HEK293 (cell line): Measurements from ENCODE around the gene BACE1.

Experiments used
- AEBP2 ChIP-seq: fragments of 450-650 bp; formaldehyde crosslinking; IDR thresholded peaks from 2 replicates; pipeline ENCODE4 v1.5.1; 2016; ENCODE audit warnings: missing biosample characterization, missing genetic modification characterization, borderline replicate concordance
- CTCF ChIP-seq: fragments of 450-650 bp; formaldehyde crosslinking; IDR thresholded peaks from 2 replicates; pipeline ENCODE4 v1.5.1; 2016; ENCODE audit warnings: missing biosample characterization, missing genetic modification characterization
- HOXC10 ChIP-seq: sonication (generic); formaldehyde crosslinking; IDR thresholded peaks from 2 replicates; pipeline ENCODE4 v1.8.1; 2023; ENCODE audit warnings: mild to moderate bottlenecking, missing genetic modification reagents
- IKZF3 ChIP-seq: fragments of 450-650 bp; IDR thresholded peaks from 2 replicates; pipeline ENCODE4 v1.5.0; 2018; ENCODE audit warnings: missing biosample characterization, mild to moderate bottlenecking, missing genetic modification characterization, moderate library complexity
- KLF1 ChIP-seq: fragments of 450-650 bp; formaldehyde crosslinking; IDR thresholded peaks from 2 replicates; pipeline ENCODE4 v1.5.1; 2016; ENCODE audit warnings: missing biosample characterization, missing genetic modification characterization
- PATZ1 ChIP-seq: fragments of 450-650 bp; formaldehyde crosslinking; IDR thresholded peaks from 2 replicates; pipeline ENCODE4 v1.5.1; 2016; ENCODE audit warnings: missing biosample characterization, missing genetic modification characterization
- PRDM1 ChIP-seq: fragments of 450-650 bp; formaldehyde crosslinking; IDR thresholded peaks from 2 replicates; pipeline ENCODE4; 2016; ENCODE audit warnings: missing biosample characterization, missing genetic modification characterization
- SALL2 ChIP-seq: fragments of 450-650 bp; formaldehyde crosslinking; IDR thresholded peaks from 2 replicates; pipeline ENCODE4 v1.5.0; 2017; ENCODE audit warnings: missing biosample characterization, mild to moderate bottlenecking, missing genetic modification characterization, borderline replicate concordance
- ZBTB44 ChIP-seq: fragments of 450-650 bp; IDR thresholded peaks from 2 replicates; pipeline ENCODE4 v1.5.1; 2018; ENCODE audit warnings: missing biosample characterization, mild to moderate bottlenecking, missing genetic modification characterization
- ZFP37 ChIP-seq: fragments of 450-650 bp; formaldehyde crosslinking; IDR thresholded peaks from 2 replicates; pipeline ENCODE4 v1.5.1; 2016; ENCODE audit warnings: missing biosample characterization, missing genetic modification characterization
- ZFP69B ChIP-seq: fragments of 450-650 bp; formaldehyde crosslinking; IDR thresholded peaks from 2 replicates; pipeline ENCODE4 v1.5.1; 2016; ENCODE audit warnings: missing biosample characterization, missing genetic modification characterization
- ZNF133 ChIP-seq: fragments of 450-650 bp; formaldehyde crosslinking; IDR thresholded peaks from 2 replicates; pipeline ENCODE4 v1.5.1; 2016; ENCODE audit warnings: missing biosample characterization, missing genetic modification characterization
- ZNF155 ChIP-seq: fragments of 450-650 bp; formaldehyde crosslinking; IDR thresholded peaks from 2 replicates; pipeline ENCODE4 v1.5.1; 2016; ENCODE audit warnings: missing biosample characterization, missing genetic modification characterization
- ZNF184 ChIP-seq: fragments of 450-650 bp; IDR thresholded peaks from 2 replicates; pipeline ENCODE4 v1.5.1; 2018; ENCODE audit warnings: missing biosample characterization, mild to moderate bottlenecking, missing genetic modification characterization
- ZNF221 ChIP-seq: fragments of 450-650 bp; formaldehyde crosslinking; IDR thresholded peaks from 2 replicates; pipeline ENCODE4 v1.5.1; 2017; ENCODE audit warnings: missing biosample characterization, missing genetic modification characterization, borderline replicate concordance
- ZNF26 ChIP-seq: fragments of 450-650 bp; formaldehyde crosslinking; IDR thresholded peaks from 2 replicates; pipeline ENCODE4 v1.5.1; 2016; ENCODE audit warnings: missing biosample characterization, missing genetic modification characterization
- ZNF311 ChIP-seq: fragments of 450-650 bp; formaldehyde crosslinking; IDR thresholded peaks from 2 replicates; pipeline ENCODE4 v1.5.1; 2017; ENCODE audit warnings: missing biosample characterization, missing genetic modification characterization, borderline replicate concordance
- ZNF404 ChIP-seq: fragments of 450-650 bp; formaldehyde crosslinking; IDR thresholded peaks from 2 replicates; pipeline ENCODE4 v1.5.1; 2017; ENCODE audit warnings: missing biosample characterization, missing genetic modification characterization
- ZNF449 ChIP-seq: fragments of 450-650 bp; formaldehyde crosslinking; IDR thresholded peaks from 2 replicates; pipeline ENCODE4 v1.5.1; 2017; ENCODE audit warnings: missing biosample characterization, mild to moderate bottlenecking, missing genetic modification characterization, moderate library complexity
- ZNF501 ChIP-seq: fragments of 450-650 bp; formaldehyde crosslinking; IDR thresholded peaks from 2 replicates; pipeline ENCODE4 v1.5.1; 2016; ENCODE audit warnings: missing biosample characterization, missing genetic modification characterization
- ZNF560 ChIP-seq: fragments of 450-650 bp; formaldehyde crosslinking; IDR thresholded peaks from 2 replicates; pipeline ENCODE4 v1.5.1; 2017; ENCODE audit warnings: missing biosample characterization, missing genetic modification characterization, borderline replicate concordance
- ZNF610 ChIP-seq: fragments of 450-650 bp; formaldehyde crosslinking; IDR thresholded peaks from 2 replicates; pipeline ENCODE4 v1.5.1; 2016; ENCODE audit warnings: missing biosample characterization, missing genetic modification characterization, borderline replicate concordance
- ZNF626 ChIP-seq: fragments of 450-650 bp; sonication (Bioruptor Pico); formaldehyde crosslinking; IDR thresholded peaks from 2 replicates; pipeline ENCODE4 v1.5.1; 2018; ENCODE audit warnings: missing biosample characterization, missing genetic modification characterization, inconsistent platforms
- ZNF701 ChIP-seq: fragments of 450-650 bp; formaldehyde crosslinking; IDR thresholded peaks from 2 replicates; pipeline ENCODE4 v1.5.1; 2016; ENCODE audit warnings: missing biosample characterization, missing genetic modification characterization
- ZNF707 ChIP-seq: fragments of 450-650 bp; formaldehyde crosslinking; IDR thresholded peaks from 2 replicates; pipeline ENCODE4 v1.5.1; 2016; ENCODE audit warnings: missing biosample characterization, missing genetic modification characterization
- ZNF830 ChIP-seq: fragments of 450-650 bp; IDR thresholded peaks from 2 replicates; pipeline ENCODE4 v1.5.0; 2018; ENCODE audit warnings: missing biosample characterization, missing genetic modification characterization, low read depth, mild to moderate bottlenecking, moderate library complexity
- ZNF843 ChIP-seq: fragments of 450-650 bp; formaldehyde crosslinking; IDR thresholded peaks from 2 replicates; pipeline ENCODE4 v1.5.1; 2016; ENCODE audit warnings: missing biosample characterization, missing genetic modification characterization
- ZSCAN16 ChIP-seq: fragments of 450-650 bp; formaldehyde crosslinking; IDR thresholded peaks from 2 replicates; pipeline ENCODE4 v1.5.1; 2016; ENCODE audit warnings: missing biosample characterization, missing genetic modification characterization

Gene BACE1

GRCh38 chr11:117316197-117316961 is at the start of gene BACE1 (continued):
- no peak for TF ChIP-seq AEBP2
- TF ChIP-seq SALL2 (tag by site-specific recombination): no peak
- TF ChIP-seq ZNF404 (tag by site-specific recombination): no peak
- TF ChIP-seq ZNF133: no peak
- TF ChIP-seq ZNF311: no peak
- TF ChIP-seq ZNF830 (tag by site-specific recombination): no peak
- no peak for TF ChIP-seq ZNF707 (tag by site-specific recombination)
- TF ChIP-seq ZNF449 (tag by site-specific recombination): no peak
- 0 out of 2 replicates have a peak, but pooled peaks have one; percentile 16 for TF ChIP-seq KLF1 (tag by site-specific recombination)
- TF ChIP-seq ZNF560 (tag by site-specific recombination): no peak
- TF ChIP-seq PRDM1: peak; percentile 35; the same call in 1 of the 2 replicates
- TF ChIP-seq ZNF701: no peak
- TF ChIP-seq ZNF184 (tag by site-specific recombination): no peak
- TF ChIP-seq ZNF155 (tag by site-specific recombination): no peak
- TF ChIP-seq ZNF610: no peak
- TF ChIP-seq ZNF26 (tag by site-specific recombination): no peak
- TF ChIP-seq ZNF843 (tag by site-specific recombination): no peak
- no peak for TF ChIP-seq ZFP37 (tag by site-specific recombination)
- TF ChIP-seq ZNF501 (tag by site-specific recombination): no peak
- no peak for TF ChIP-seq ZFP69B (tag by site-specific recombination)
- TF ChIP-seq CTCF (tag by site-specific recombination): peak; percentile 44
- TF ChIP-seq PATZ1 (tag by site-specific recombination): no peak
- no peak for TF ChIP-seq ZNF626
- TF ChIP-seq ZSCAN16 (tag by site-specific recombination): no peak
- peak; percentile 93 for TF ChIP-seq IKZF3 (tag by site-specific recombination)
- no peak for TF ChIP-seq ZNF221 (tag by site-specific recombination)
- no peak for TF ChIP-seq ZBTB44 (tag by site-specific recombination)
- no peak for TF ChIP-seq HOXC10 (CRISPR knock-in tag)
